HEK293 (cell line): ENCODE measurements around the gene RABL2A.

Experiments used
- ZNF133 ChIP-seq: fragments of 450-650 bp; formaldehyde crosslinking; IDR thresholded peaks from 2 replicates; pipeline ENCODE4 v1.5.1; 2016; ENCODE audit warnings: missing biosample characterization, missing genetic modification characterization
- TF ChIP-seq, protein P1 (sequence below): fragments of 450-650 bp; formaldehyde crosslinking; IDR thresholded peaks from 2 replicates; pipeline ENCODE4 v1.5.1; 2016; ENCODE audit warnings: missing biosample characterization, missing genetic modification characterization
- TF ChIP-seq, protein P2 (sequence below): fragments of 450-650 bp; formaldehyde crosslinking; IDR thresholded peaks from 2 replicates; pipeline ENCODE4 v1.5.1; 2016; ENCODE audit warnings: missing biosample characterization, missing genetic modification characterization
- TF ChIP-seq, protein P3 (sequence below): fragments of 450-650 bp; IDR thresholded peaks from 2 replicates; pipeline ENCODE4 v1.5.1; 2018; ENCODE audit warnings: missing biosample characterization, missing genetic modification characterization
- TF ChIP-seq, protein P4 (sequence below): fragments of 450-650 bp; formaldehyde crosslinking; IDR thresholded peaks from 2 replicates; pipeline ENCODE4 v1.5.1; 2016; ENCODE audit warnings: missing biosample characterization, missing genetic modification characterization
- TF ChIP-seq, protein P5 (sequence below): fragments of 450-650 bp; formaldehyde crosslinking; IDR thresholded peaks from 2 replicates; pipeline ENCODE4 v1.5.1; 2016; ENCODE audit warnings: missing biosample characterization, missing genetic modification characterization
- TF ChIP-seq, protein P6 (sequence below): fragments of 450-650 bp; formaldehyde crosslinking; IDR thresholded peaks from 2 replicates; pipeline ENCODE4 v1.5.1; 2016; ENCODE audit warnings: missing biosample characterization, missing genetic modification characterization, borderline replicate concordance

DNA sequence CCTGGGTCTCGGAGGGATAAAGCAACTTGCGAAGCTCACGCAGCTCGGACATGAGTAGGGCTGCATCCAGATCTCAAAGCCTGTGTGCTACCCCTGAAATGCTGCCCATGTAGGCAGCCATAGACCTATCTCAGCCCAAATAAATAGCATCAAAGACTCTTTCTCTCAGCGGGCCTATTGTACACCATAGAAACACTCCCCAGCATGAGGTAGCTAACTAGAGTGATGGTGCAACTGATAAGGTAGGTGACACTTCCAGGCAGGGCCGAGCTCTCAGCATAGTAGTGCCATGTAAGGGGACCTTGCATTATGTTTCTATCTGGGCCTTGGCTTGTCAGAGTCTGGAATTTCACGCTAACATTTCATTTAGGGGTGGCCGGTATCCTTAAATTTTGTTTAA, 52.4 kb downstream of the RABL2A start:
- TF ChIP-seq, protein P1, sequence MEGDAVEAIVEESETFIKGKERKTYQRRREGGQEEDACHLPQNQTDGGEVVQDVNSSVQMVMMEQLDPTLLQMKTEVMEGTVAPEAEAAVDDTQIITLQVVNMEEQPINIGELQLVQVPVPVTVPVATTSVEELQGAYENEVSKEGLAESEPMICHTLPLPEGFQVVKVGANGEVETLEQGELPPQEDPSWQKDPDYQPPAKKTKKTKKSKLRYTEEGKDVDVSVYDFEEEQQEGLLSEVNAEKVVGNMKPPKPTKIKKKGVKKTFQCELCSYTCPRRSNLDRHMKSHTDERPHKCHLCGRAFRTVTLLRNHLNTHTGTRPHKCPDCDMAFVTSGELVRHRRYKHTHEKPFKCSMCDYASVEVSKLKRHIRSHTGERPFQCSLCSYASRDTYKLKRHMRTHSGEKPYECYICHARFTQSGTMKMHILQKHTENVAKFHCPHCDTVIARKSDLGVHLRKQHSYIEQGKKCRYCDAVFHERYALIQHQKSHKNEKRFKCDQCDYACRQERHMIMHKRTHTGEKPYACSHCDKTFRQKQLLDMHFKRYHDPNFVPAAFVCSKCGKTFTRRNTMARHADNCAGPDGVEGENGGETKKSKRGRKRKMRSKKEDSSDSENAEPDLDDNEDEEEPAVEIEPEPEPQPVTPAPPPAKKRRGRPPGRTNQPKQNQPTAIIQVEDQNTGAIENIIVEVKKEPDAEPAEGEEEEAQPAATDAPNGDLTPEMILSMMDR (tag by site-specific recombination) = no peak
- TF ChIP-seq, protein P2, sequence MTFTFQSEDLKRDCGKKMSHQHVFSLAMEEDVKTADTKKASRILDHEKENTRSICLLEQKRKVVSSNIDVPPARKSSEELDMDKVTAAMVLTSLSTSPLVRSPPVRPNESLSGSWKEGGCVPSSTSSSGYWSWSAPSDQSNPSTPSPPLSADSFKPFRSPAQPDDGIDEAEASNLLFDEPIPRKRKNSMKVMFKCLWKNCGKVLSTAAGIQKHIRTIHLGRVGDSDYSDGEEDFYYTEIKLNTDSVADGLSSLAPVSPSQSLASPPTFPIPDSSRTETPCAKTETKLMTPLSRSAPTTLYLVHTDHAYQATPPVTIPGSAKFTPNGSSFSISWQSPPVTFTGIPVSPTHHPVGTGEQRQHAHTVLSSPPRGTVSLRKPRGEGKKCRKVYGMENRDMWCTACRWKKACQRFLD (tag by site-specific recombination) = no peak
- no peak for TF ChIP-seq ZNF133
- TF ChIP-seq, protein P3, sequence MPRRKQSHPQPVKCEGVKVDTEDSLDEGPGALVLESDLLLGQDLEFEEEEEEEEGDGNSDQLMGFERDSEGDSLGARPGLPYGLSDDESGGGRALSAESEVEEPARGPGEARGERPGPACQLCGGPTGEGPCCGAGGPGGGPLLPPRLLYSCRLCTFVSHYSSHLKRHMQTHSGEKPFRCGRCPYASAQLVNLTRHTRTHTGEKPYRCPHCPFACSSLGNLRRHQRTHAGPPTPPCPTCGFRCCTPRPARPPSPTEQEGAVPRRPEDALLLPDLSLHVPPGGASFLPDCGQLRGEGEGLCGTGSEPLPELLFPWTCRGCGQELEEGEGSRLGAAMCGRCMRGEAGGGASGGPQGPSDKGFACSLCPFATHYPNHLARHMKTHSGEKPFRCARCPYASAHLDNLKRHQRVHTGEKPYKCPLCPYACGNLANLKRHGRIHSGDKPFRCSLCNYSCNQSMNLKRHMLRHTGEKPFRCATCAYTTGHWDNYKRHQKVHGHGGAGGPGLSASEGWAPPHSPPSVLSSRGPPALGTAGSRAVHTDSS (tag by site-specific recombination) = no peak
- TF ChIP-seq, protein P4, sequence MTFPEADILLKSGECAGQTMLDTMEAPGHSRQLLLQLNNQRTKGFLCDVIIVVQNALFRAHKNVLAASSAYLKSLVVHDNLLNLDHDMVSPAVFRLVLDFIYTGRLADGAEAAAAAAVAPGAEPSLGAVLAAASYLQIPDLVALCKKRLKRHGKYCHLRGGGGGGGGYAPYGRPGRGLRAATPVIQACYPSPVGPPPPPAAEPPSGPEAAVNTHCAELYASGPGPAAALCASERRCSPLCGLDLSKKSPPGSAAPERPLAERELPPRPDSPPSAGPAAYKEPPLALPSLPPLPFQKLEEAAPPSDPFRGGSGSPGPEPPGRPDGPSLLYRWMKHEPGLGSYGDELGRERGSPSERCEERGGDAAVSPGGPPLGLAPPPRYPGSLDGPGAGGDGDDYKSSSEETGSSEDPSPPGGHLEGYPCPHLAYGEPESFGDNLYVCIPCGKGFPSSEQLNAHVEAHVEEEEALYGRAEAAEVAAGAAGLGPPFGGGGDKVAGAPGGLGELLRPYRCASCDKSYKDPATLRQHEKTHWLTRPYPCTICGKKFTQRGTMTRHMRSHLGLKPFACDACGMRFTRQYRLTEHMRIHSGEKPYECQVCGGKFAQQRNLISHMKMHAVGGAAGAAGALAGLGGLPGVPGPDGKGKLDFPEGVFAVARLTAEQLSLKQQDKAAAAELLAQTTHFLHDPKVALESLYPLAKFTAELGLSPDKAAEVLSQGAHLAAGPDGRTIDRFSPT (tag by site-specific recombination) = no peak
- TF ChIP-seq, protein P5, sequence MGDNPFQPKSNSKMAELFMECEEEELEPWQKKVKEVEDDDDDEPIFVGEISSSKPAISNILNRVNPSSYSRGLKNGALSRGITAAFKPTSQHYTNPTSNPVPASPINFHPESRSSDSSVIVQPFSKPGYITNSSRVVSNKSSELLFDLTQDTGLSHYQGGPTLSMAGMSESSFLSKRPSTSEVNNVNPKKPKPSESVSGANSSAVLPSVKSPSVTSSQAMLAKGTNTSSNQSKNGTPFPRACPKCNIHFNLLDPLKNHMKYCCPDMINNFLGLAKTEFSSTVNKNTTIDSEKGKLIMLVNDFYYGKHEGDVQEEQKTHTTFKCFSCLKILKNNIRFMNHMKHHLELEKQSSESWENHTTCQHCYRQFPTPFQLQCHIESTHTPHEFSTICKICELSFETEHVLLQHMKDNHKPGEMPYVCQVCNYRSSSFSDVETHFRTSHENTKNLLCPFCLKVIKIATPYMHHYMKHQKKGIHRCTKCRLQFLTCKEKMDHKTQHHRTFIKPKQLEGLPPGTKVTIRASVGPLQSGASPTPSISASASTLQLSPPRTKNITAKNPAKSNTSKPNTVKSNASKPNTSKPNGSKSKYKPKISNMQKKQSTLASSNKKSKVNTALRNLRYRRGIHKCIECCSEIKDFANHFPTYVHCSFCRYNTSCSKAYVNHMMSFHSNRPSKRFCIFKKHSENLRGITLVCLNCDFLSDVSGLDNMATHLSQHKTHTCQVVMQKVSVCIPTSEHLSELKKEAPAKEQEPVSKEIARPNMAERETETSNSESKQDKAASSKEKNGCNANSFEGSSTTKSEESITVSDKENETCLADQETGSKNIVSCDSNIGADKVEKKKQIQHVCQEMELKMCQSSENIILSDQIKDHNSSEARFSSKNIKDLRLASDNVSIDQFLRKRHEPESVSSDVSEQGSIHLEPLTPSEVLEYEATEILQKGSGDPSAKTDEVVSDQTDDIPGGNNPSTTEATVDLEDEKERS (tag by site-specific recombination) = no peak
- TF ChIP-seq, protein P6, sequence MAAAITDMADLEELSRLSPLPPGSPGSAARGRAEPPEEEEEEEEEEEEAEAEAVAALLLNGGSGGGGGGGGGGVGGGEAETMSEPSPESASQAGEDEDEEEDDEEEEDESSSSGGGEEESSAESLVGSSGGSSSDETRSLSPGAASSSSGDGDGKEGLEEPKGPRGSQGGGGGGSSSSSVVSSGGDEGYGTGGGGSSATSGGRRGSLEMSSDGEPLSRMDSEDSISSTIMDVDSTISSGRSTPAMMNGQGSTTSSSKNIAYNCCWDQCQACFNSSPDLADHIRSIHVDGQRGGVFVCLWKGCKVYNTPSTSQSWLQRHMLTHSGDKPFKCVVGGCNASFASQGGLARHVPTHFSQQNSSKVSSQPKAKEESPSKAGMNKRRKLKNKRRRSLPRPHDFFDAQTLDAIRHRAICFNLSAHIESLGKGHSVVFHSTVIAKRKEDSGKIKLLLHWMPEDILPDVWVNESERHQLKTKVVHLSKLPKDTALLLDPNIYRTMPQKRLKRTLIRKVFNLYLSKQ (tag by site-specific recombination) = no peak
